Kidney (tissue), 14 donors: Measurements from ENCODE around the gene RPL28. TPM values are rescaled to one million over a fixed set of nuclear protein-coding genes. Genes with fewer than 3 reads are reported as not detected.
A peak's percentile ranks its signal among the peaks of the same experiment; 100 is the strongest.

ENCODE experiments used
- DNase-seq, 5 donors: peaks; one replicate each; pipeline ENCODE4 v3.0.0-alpha.2; 2013 to 2020
- FAIRE-seq: peaks from 2 replicates; lab custom pipeline; 2012; peaks lifted over from hg19 to GRCh38; lab: Jason Lieb, UNC
- H3K27ac ChIP-seq, 2 donors: one replicate each; pipeline ENCODE4 v1.7.0; 2013; ENCODE audit warnings: low read depth in 2 of 2, low read length in 2 of 2, inconsistent platforms in 1 of 2
- H3K27me3 ChIP-seq: one replicate; pipeline ENCODE4 v1.7.1; 2013; ENCODE audit warnings: low read length, inconsistent platforms; ENCODE audit not compliant: control insufficient read depth, insufficient read depth
- H3K36me3 ChIP-seq, 3 donors: one replicate each; pipeline versions ENCODE4 v1.7.0 to v1.7.1; 2013; ENCODE audit warnings: low read length in 3 of 3, control low read depth in 1 of 3, inconsistent platforms in 1 of 3; ENCODE audit not compliant: insufficient read depth in 3 of 3, control insufficient read depth in 2 of 3
- H3K4me1 ChIP-seq, 3 donors: one replicate each; pipeline versions ENCODE4 v1.7.0 to v1.7.1; 2013; ENCODE audit warnings: low read length in 3 of 3, inconsistent platforms in 1 of 3, low read depth in 1 of 3; ENCODE audit not compliant: control insufficient read depth in 2 of 3, insufficient read depth in 2 of 3
- H3K4me3 ChIP-seq, 3 donors: one replicate each; pipeline versions ENCODE4 v1.7.0 to v1.8.1; 2013; ENCODE audit warnings: low read length in 3 of 3, control low read depth in 1 of 3, inconsistent platforms in 1 of 3
- H3K9ac ChIP-seq, 3 donors: one replicate each; pipeline versions ENCODE4 v1.7.0 to v1.7.1; 2013; ENCODE audit warnings: low read length in 3 of 3, control low read depth in 1 of 3, inconsistent platforms in 1 of 3
- H3K9me3 ChIP-seq, 3 donors: one replicate each; pipeline versions ENCODE4 v1.7.0 to v1.7.1; 2013; ENCODE audit warnings: low read length in 3 of 3, control low read depth in 1 of 3, inconsistent platforms in 1 of 3; ENCODE audit not compliant: control insufficient read depth in 2 of 3, insufficient read depth in 1 of 3
- intact Hi-C: fragments of 100-400 bp; cut with DNase I; formaldehyde crosslinking; loops from one replicate; pipeline ENCODE4 v1.11.1; 2022
- polyA plus RNA-seq: library from polyadenylated mRNA; stranded (reverse); fragments of 350-450 nt; fragmentation: Illumina TruSeq; extraction: RNeasy Lipid Tissue Mini Kit (QIAGEN cat#74804); gene quantifications from one replicate; pipeline ENCODE4 v1.2.3, GENCODE V29; 2014; ENCODE audit warnings: low read depth, low replicate concordance; ENCODE audit not compliant: insufficient read depth
- total RNA-seq: library from RNA; stranded (reverse); fragmentation: NEBNext Ultra II Directional; extraction: Animal tissue kit (Norgen Biotek cat#: 25700); gene quantifications from one replicate; pipeline ENCODE4 v1.2.1, GENCODE V29; 2021
- TF ChIP-seq, protein P1 (sequence below): IDR thresholded peaks from 3 replicates; pipeline ENCODE4 v1.5.1; 2012; ENCODE audit warnings: mild to moderate bottlenecking, moderate library complexity, borderline replicate concordance; ENCODE audit not compliant: insufficient read depth; ENCODE audit errors: extremely low read depth
- donor health status: control.
- donor health status: control.
- donor health status: control.
- donor health status: control.
- donor health status: control.
- donor health status: DM: yes; HTN: yes; CAD: no.
- donor health status: Normal renal cell carcinoma (clear cell type).

Gene RPL28
- total and polyA plus RNA-seq, 2 donors from 2014 or later = 1,259 to 1,453 TPM

- H3K9me3 ChIP-seq = no peaks in the 10 kb centered on the region
- FAIRE-seq = no peak
- peak overlapping the region in 1 of 3 donors; percentile 21 for H3K4me3 ChIP-seq
- DNase-seq = no peak
- TF ChIP-seq, protein P1, sequence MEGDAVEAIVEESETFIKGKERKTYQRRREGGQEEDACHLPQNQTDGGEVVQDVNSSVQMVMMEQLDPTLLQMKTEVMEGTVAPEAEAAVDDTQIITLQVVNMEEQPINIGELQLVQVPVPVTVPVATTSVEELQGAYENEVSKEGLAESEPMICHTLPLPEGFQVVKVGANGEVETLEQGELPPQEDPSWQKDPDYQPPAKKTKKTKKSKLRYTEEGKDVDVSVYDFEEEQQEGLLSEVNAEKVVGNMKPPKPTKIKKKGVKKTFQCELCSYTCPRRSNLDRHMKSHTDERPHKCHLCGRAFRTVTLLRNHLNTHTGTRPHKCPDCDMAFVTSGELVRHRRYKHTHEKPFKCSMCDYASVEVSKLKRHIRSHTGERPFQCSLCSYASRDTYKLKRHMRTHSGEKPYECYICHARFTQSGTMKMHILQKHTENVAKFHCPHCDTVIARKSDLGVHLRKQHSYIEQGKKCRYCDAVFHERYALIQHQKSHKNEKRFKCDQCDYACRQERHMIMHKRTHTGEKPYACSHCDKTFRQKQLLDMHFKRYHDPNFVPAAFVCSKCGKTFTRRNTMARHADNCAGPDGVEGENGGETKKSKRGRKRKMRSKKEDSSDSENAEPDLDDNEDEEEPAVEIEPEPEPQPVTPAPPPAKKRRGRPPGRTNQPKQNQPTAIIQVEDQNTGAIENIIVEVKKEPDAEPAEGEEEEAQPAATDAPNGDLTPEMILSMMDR = no peak
- H3K27me3 ChIP-seq = peaks cover 17% of the 10 kb centered on the region
- no peak overlapping the region for H3K9ac ChIP-seq
- no peaks in the 10 kb centered on the region for H3K36me3 ChIP-seq
- H3K4me1 ChIP-seq = no peaks in the 10 kb centered on the region
- no peak overlapping the region for H3K27ac ChIP-seq
- intact Hi-C loops = no loop called here
These were observed 48.7 kb downstream of the RPL28 start for GRCh38 chr19:55434356-55434919.

DNA sequence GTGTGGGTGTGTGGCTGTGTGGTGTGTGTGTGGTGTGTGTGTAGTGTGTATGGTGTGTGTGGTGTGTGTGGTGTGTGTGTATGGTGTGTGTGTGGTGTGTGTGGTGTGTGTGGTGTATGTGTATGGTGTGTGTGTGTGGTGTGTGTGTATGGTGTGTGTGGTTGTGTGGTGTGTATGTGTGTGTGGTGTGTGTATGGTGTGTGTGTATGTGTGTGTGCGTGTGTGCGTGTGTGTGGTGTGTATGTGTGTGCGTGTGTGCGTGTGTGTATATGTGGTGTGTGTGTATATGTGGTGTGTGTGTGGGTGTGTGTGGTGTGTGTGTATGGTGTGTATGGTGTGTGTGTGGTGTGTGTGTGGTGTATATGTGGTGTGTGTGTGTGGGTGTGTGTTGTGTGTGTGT, 49.3 kb downstream of the RPL28 start:
- Histone ChIP-seq H3K4me1 (no peaks in the 10 kb centered on the region), H3K4me3 (peak overlapping the region in 1 of 3 donors; percentile 6), H3K36me3 (no peaks in the 10 kb centered on the region), H3K27me3 (peaks cover 18% of the 10 kb centered on the region), H3K9ac (no peak overlapping the region), H3K27ac (no peak overlapping the region), H3K9me3 (no peaks in the 10 kb centered on the region)
- intact Hi-C loops = no loop called here
- TF ChIP-seq, protein P1 = no peak
- no peak for DNase-seq
- FAIRE-seq = no peak

DNA sequence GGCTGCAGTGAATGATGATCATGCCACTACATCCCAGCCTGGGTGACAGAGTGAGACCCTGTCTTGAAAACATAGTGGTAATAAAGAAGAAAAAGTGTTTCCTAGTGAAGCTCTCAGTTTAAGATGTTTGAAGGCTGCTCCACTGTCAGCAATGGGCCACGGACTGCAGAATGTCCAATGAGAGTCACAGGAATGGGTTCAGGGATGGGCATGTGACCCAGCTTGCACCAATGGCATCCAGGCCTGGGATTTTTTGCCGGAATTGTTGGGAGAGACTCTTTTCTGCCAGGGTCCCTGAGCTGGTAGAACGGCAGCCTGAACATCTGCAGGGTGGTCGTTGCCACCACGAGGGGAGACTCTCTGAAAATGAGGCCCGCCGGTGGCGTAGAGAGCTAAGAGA, 51.1 kb downstream of the RPL28 start:
- intact Hi-C loops = no loop called here
- no peak for FAIRE-seq
- Histone ChIP-seq H3K27me3 (peaks cover 33% of the 10 kb centered on the region), H3K4me3 (no peak overlapping the region), H3K36me3 (no peaks in the 10 kb centered on the region), H3K9ac (no peak overlapping the region), H3K4me1 (peaks cover 0 to 3% (median 0%) of the 10 kb centered on the region in 3 donors), H3K9me3 (no peaks in the 10 kb centered on the region), H3K27ac (no peak overlapping the region)
- no peak for DNase-seq
- TF ChIP-seq, protein P1 = no peak

DNA sequence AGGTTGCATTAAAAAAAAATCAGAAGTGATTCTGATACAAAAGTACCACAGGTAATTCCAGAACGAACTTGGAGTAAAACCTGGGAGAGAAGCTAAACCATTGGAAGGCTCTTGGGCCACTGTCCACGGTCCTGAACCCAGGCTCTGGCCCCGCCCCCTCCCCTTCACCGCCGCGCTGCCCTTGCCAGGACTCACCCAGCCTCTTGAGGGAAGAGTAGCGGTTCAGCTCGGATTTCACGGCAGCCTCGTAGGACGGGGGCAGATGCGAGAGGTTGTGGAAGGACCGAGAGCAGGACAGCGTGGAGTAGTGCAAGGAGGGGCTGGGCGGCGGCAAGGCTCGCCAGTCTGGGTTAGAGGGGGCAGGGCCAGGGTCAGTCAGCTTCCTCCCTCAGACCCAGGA, 51.7 kb downstream of the RPL28 start:
- FAIRE-seq (no peak), DNase-seq (peak in 4 of 5 donors; percentile 83 to 88 (median 86))
- Histone ChIP-seq H3K36me3 (no peaks in the 10 kb centered on the region), H3K9ac (no peak overlapping the region), H3K4me3 (no peak overlapping the region), H3K27me3 (peaks cover 30% of the 10 kb centered on the region), H3K4me1 (peaks cover 0 to 4% (median 0%) of the 10 kb centered on the region in 3 donors), H3K27ac (no peak overlapping the region), H3K9me3 (no peaks in the 10 kb centered on the region)
- intact Hi-C loops = no loop called here
- TF ChIP-seq, protein P1 = no peak
